NCI-H128 (cell line): ENCODE data around the gene DGUOK.

Experiments
- DNase-seq: peaks from one replicate; lab custom pipeline; 2025; ENCODE audit not compliant: unreplicated experiment; lab: John Stamatoyannopoulos, UW

DGUOK gene

DNA sequence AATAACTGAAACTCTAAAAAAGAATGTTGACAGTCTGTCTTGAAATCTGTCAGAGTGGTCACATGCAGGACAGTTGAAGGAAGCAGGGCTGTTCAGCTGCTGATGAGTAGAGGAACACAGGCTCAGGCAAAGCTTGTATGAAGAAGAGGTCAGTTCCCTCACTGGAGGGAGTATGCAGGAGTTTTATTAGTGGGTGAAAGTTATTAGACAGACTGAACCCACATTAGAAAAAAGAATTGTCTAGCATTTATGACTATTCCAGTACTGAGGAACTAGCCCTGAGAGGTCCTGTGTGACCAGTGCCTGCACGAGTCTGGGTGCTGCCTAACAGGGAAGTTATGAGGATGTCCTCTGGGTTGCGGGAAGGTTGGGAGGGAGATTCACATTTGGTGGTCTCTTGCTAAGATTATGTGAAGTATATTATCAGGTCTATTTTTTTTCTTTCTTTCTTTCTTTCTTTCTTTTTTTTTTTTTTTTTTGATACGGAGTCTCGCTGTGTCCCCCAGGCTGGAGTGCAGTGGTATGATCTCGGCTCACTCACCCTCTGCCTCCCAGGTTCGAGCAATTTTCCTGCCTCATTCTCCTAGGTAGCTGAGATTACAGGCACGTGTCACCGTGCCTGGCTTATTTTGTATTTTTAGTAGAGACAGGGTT, 67.6 kb downstream of the DGUOK start:
- no peak for DNase-seq

DNA sequence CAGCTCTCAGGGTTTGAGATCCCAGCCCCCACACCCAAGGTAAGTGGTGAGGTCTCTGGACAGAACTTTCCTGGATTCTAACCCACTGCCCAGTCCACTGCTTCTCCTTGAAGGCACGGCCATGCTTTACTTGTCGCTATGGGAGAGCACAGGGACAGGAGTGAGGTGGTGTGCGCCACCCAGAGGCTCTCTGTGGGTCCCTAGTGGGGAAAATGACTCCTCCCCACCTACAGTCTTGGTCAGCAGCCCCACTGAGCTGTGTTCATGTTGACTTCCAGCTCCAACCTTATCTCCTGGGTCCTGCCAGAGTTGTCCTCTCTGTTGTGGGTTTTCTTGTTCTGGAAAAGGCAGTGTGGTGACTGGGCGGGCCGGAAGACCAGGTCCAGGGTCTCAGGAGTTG, 69.1 kb downstream of the DGUOK start:
- DNase-seq, result no peak

DNA sequence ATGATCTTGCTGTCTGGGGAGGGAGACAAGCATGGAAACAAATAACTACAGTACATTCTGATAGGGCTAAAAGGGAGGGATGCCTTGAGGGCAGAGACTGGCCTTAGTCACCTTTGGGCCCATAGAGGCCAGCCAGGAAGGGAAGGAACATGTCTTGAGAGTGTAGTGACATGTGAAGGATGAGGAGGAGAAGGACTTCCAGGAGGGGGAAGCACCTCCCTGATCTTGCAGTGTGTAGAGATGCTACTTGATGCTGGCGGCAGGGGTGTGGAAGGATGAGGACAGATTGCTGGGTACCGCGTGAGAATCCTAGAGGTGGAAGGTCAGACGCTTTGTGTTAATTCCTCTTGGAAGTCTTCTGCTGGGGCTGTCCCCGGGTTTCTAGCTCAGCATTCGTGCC, 71.1 kb downstream of the DGUOK start:
- DNase-seq, result no peak

DNA sequence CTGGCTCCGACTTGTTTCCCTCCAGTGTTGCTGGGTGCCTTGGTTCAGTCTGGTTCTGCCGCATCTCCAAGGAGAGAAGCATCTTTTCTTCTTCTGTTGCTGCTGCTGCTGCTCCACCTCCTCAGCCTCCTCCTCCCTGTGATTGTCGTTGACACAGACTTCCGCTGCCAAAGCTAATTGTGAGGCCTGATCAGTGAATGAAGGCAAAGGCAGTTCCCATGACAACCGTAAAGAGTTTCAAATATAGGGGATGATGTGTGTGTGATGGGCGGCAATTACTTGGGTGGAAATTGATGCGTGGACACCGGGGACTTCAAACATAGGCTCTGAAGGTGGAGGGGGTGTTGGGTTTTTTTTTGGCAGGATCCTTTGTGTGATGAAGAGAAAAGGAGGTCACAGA, 71.8 kb downstream of the DGUOK start:
- no peak for DNase-seq

DNA sequence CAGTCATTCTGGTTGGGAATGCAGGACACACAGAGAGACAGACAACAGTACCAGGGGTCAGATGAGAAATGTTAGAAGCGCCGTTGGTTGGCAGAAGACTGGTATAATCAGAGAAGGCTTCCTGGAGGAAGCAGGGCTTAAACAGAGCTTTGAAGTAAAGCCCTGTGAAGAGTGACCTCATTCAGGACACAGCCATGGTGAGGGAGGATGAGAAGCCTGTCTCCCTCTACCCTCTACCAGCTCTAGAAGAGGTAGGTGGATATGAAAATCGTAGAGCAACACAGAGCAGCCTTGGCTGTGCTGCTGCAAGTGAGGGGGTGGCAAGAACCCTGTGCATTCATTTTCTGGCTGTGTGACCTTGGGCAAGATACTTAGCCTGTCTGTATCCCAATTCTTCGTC, 72.3 kb downstream of the DGUOK start:
- DNase-seq, result no peak

DNA sequence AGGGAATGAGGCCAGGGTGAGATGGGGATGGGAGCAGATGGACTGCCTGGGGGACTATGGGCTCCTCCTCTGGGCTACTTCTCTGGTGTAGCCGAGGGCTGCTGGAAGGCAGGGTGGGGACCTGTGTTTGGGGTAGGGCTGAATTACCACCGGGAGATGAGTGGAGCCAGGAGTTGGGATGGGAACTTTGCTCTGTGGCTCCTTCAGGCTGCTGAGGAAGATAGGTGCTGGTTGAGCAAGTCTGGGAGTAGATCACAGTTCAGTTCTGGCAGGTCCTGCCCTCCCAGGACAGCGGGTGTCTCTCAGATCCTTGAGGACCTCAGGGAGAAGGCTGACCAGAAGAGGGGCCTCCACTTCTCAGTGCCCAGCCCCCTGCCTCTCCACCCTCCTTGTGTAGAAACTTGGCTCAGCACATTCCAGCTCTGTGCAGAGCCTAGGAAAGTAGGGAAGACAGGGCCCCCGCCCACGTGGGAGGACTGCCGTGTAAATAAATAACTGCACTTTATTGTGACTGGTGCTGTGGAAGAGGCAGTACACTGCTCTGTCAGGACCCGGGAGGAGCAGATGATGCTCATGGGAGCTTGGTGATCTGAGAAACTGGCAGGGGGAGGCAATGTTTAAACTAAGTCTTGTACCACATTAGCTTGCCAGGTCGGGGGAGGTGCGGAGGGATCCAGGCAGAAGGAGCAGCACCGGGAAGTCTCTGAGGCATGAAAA, 73.4 kb downstream of the DGUOK start:
- DNase-seq, result no peak

DNA sequence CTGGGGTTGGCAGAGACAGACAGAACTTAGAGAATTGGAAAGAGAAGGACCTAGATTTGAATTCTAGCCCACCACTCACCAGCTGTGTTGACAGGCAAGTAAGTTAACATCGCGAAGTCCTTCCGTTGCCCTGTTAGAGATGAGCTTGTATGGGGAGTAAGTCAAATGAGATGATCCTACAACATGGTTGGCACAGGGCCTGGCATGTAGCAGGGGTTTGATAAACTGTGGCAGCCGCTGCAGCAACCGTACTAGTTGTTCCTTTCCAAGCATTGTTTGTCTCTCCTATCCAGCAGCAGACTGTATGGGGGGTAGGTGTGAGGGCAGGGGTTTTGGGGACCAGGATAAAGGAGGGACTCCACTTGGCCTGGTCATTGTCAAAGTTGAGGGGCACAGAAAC, 74.0 kb downstream of the DGUOK start:
- no peak for DNase-seq

DNA sequence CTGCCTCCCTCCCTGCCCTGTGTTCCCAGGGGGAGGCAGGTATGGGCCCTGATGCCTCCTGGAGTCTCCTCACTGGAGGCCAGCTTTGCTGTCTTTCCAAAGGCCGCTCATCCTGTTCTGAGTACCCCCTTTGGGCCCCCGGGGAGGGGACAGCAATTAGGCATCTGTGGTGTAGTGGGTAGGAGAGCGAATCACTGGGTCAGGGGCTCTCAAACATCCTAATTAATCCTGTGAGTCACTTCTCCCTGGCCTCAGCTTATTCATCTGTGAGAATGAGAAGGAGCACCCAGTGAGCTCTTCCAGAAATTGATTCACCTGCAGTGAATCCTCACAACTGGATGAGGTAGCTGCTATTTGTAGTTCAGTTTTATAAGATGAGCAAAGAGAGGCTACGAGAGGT, 74.4 kb downstream of the DGUOK start:
- no peak for DNase-seq

DNA sequence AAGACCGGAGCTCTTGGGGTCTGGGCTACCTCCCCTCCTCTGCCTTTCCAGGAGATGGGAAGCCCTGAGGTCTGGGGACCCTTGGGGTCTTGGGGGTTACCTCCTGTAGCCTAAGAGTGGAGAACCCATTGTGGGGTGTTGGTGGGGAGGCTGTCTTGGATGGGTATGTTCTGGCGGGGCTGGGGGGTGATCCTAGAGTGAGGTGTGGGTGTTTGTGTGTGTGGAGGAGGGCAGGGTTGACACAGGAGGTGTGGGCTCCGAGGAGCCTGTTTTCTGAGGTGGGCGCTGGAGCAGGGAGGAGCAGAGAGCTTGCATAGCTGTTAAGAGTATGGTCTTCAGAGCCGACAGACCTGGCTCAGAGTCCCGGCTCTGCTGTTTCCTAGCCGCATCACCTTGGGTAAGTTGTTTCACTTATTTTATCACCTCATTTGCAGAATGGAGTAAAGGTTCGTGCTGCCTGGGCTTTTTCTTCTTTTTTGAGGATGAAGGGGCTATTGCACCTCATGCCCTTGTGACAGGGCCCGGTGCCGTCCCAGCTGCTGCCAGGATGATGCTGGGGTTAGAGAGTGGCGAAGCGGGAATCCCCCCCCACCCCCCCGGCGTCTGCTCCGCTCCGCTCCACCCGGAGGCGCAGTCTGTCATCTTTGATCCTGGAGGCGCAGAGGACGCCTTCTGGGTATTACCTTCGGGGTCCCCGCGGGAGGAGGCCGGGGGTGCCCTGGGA, 75.3 kb downstream of the DGUOK start:
- no peak for DNase-seq

DNA sequence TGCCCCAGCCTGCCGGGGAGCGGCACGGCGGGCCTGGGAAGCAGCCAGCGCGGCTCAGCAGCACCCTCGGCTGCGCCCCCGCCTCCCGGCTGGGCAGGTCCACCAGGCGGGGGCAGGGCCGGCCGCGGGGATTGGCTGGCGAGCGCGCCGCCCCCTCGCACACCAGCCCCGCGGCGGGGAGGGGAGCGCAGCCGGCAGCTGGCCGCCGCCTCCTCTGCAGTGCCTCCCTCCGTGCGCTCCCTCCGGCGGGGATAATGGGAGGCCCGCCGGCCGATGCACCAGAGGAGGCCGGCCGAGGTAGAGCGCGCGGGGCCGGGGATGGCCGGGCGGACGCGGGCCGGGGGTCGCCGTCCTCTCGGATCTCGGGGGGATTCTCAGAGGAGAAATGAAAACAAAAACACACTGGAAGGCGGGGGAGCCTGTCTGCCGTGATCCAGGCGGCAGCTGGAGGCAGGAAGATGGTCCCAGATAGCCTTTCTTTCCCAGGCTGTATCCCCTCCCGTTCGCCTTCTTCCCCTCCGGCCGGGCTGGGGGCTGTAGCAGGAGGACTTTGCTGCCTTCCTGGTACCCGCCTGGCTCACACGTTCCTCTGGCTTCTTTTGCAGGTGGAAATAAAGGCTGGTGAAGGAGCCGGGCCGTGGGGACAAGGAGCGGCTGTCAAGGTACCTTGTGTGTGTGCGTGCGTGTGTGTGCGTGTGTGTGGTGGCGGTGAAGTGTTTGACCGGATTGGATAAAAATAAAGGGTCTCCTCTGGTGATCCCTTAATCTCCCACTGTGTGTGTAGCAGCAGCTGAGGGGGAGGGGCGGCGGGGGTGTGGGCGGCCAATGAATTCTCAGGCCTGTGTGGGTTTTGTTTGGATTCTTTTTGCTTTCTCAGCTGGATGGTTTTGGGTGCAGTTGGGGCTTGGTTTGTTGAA, 76.1 kb downstream of the DGUOK start:
- DNase-seq, result peak; percentile 61

DNA sequence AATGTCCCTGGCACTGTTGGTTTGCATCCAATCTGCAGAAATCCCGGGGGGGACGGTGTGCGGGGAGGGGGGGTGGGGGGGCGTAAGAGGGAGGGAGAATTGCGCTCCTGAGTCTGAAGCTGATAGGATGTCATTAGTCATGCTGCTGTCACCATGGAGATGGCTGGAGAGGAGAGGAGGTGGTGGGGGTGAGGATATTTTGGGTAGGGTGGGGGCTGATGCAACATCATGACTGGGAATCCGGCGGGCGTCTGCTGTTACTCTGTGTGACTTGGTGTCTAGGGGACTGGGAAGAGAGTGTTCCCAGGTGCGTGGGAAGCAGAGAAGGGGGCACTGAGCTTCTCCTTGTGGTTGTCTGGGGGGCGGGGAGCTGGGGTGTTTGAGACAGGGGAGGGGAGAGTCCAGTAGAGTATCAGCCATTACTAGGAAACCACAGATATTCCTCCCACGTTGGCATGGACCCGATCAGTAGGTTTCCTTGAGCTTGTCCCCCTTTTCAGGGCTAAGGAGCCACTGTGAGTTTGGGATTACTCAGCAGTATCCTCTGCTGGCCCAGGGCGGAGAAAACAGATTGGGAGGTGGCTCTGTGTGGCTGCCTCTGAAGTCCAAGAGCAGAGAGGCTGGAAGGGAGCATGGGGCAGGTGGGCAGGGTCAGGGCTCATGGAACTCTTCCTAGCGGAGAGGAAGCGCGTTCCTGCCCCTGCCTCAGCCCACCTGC, 77.0 kb downstream of the DGUOK start:
- no peak for DNase-seq

DNA sequence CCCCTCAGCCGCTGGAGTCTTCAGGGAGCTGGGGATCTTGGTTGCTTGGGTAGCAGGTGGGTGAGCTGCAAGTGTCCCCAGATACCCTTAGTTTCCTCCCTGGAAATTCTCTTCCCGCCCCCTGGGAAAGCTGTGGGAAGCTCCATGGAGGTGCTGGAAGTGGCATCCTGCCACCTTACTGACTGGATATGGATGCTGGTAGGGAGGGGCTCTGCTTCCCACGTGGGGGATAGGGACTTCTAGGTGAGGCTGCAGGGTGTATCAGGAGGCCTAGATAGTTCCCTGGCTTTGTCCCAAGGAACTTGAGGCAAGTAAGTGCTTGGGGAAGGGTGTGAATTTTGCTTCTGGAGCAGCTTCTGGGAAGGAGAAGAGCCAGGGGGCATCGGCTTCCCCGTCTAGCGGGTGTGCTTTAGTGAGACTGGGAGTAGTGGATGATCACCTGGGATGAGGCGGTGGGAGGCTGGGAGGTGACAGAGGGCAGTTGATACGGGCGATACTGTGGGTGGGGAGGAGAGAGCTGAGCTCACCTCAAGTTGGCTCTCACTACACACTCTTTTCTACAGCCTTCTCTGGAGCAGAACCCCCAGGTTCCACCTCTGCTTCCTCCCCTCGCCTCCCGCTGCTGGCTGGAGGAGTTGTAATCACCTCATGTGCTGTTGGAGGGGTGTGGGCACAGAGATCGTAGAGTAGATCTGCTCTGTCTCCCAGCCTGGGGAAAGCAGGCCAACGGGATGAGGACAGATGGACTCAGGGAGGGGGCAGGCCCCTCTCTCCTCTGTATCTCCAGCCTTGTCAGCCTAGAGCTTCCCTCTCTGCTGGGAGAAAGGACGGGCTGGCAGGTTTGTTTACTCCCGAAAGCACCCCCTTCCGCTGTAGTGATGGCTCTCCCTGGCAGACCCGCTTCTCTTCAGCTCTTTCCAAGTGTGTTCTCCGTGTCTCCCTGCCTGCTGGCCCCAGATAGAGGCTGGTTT, 77.8 kb downstream of the DGUOK start:
- no peak for DNase-seq

DNA sequence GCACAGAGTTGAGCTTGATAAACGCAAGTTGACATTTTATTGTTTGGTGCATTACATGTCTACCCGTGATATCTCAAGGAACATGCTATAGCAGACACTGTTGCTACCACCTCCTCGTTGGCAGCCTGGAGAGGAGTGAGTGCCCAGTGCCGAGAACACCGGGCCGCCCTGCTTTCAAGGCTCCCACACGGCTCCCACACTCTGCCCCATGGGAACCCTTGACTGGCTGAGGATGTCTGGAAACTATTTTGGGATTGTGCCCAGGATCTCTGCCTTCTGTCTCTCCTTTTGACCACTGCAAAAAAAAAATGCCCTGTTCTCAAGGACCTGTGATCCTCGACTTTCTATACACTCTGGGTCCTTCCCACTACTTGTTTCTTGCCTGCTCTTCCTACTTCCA, 79.1 kb downstream of the DGUOK start:
- no peak for DNase-seq

DNA sequence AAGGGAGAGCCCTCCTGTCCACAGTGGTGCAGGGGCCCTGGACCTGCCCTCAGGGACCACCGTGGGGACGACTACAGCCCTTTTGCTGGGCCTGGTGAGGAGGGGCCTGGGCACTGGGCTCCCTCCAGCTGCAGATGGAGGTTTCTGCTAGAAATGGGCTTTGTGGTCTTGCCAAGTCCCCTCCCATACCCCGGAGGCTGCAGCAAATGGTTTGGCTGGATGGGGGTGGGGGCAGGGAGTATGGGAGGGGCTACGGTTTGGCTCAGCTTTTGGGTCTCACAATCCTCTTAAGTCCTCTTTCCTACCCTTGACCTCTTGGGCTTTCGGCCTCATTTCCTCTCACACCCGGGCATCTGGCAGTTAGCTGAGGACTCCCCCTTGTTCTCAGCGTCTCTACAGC, 79.8 kb downstream of the DGUOK start:
- no peak for DNase-seq

DNA sequence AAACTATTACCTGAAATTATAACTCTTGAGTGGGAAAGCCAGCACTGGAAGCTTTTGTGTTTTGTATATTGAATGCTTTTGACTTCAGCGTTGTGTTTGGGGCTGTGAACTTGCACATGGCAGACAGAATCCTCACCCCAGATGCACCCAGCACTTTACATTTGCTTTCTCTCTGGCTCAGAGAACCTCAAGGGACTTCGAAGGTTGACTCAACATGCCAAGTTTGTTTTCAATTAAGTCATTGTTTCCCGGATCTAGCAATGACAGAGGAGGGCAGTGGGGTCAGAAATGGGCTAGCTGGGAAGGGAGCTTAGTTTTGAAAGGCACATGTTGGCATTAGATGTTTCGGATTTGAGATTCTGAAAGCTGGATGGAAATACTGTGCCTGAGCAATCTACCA, 80.4 kb downstream of the DGUOK start:
- no peak for DNase-seq

DNA sequence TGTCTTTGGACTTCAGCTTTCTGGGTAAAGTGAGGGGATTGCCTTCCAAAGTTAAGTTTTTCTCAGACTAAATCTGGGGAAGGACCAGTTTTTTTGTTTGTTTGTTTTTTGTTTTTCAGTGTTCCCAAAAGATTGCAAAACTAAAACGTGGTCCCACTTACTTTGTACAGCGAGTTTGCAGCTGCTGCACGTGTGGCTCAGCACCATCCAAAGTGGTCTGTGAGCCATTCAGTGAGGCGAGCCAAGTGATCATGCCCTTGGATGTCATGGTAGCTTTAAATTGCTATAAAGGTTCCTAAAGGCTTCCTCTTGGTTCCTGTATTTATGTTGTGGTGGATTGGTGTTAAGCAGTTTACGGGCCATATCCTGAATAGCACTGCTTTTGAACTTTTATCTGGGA, 81.0 kb downstream of the DGUOK start:
- DNase-seq, result no peak
